DMS153 treated with DMSO at 0.1 percent for 48 hours (cell line): ENCODE results near the gene SASH1.
"Not testable (repeated sequence)": the region's sequence is repeated elsewhere in the genome, so short reads cannot be mapped to it uniquely, and the experiment has no call there.

ENCODE experiments used
- DNase-seq: peaks from one replicate; lab custom pipeline; 2025; ENCODE audit not compliant: unreplicated experiment; lab: John Stamatoyannopoulos, UW

SASH1 gene

GRCh38 chr6:148328876-148329555 is 13.6 kb upstream of the SASH1 start:
- no peak for DNase-seq

- DNase-seq, result no peak
Measured at GRCh38 chr6:148329596-148330381, 12.8 kb upstream of the SASH1 start.

GRCh38 chr6:148332088-148332487 is 10.6 kb upstream of the SASH1 start:
- DNase-seq, result no peak

GRCh38 chr6:148336901-148337300 is 5.7 kb upstream of the SASH1 start:
- DNase-seq, result no peak

- DNase-seq, result no peak
Measured at GRCh38 chr6:148339766-148340165, 2.9 kb upstream of the SASH1 start.

GRCh38 chr6:148340586-148341297 is 1.9 kb upstream of the SASH1 start:
- no peak for DNase-seq

GRCh38 chr6:148342100-148342349 is 613 bp upstream of the SASH1 start:
- no peak for DNase-seq

GRCh38 chr6:148343047-148343782 is 577 bp downstream of the SASH1 start:
- DNase-seq, result no peak

GRCh38 chr6:148345176-148345575 is 2.5 kb downstream of the SASH1 start:
- no peak for DNase-seq

- DNase-seq, result no peak
Measured at GRCh38 chr6:148345578-148345977, 2.9 kb downstream of the SASH1 start.

- DNase-seq, result no peak
Measured at GRCh38 chr6:148346681-148347440, 4.2 kb downstream of the SASH1 start.

- no peak for DNase-seq
Measured at GRCh38 chr6:148347441-148348054, 4.9 kb downstream of the SASH1 start.

- no peak for DNase-seq
Measured at GRCh38 chr6:148348335-148348734, 5.7 kb downstream of the SASH1 start.

- no peak for DNase-seq
Measured at GRCh38 chr6:148348778-148349177, 6.1 kb downstream of the SASH1 start.

- no peak for DNase-seq
Measured at GRCh38 chr6:148349466-148349865, 6.8 kb downstream of the SASH1 start.

GRCh38 chr6:148351309-148351708 is 8.7 kb downstream of the SASH1 start:
- DNase-seq, result no peak

GRCh38 chr6:148352421-148352820 is 9.8 kb downstream of the SASH1 start:
- not testable (repeated sequence) for DNase-seq

- no peak for DNase-seq
Measured at GRCh38 chr6:148358196-148358785, 15.7 kb downstream of the SASH1 start.

GRCh38 chr6:148359228-148359627 is 16.6 kb downstream of the SASH1 start:
- no peak for DNase-seq
